Omental fat pad (tissue), 4 donors: ENCODE data around the gene EPHB2. TPM values are rescaled to one million over a fixed set of nuclear protein-coding genes. Genes with fewer than 3 reads are reported as not detected.

Experiments
- ATAC-seq: fragments of 150-250 bp; one replicate; pipeline ENCODE4 v1.9.1; 2016; ENCODE audit warnings: mild to moderate bottlenecking, moderate library complexity; ENCODE audit not compliant: low FRiP score
- DNase-seq: peaks from one replicate; pipeline ENCODE4 v3.0.0-alpha.2; 2019; ENCODE audit warnings: low spot score
- total RNA-seq, 4 donors: library from RNA; depleted of rRNA; stranded (reverse); fragments of >200 nt; gene quantifications; one replicate each; pipeline ENCODE4 v1.1.0, GENCODE V29; 2016
- TF ChIP-seq, protein P1 (sequence below), 3 donors: fragments of 450-650 bp; IDR thresholded peaks; one replicate each; pipeline ENCODE4 v1.5.1; 2016 to 2017; ENCODE audit warnings: antibody characterized with exemption in 3 of 3, mild to moderate bottlenecking in 3 of 3, moderate library complexity in 2 of 3

Gene EPHB2
- total RNA-seq, 4 donors from 2014 or later: 3.5 to 5.5 (median 4.7) TPM

GRCh38 chr1:22801761-22802160 is 91.1 kb downstream of the EPHB2 start:
- DNase-seq (no peak), ATAC-seq (no peak)
- TF ChIP-seq, protein P1, sequence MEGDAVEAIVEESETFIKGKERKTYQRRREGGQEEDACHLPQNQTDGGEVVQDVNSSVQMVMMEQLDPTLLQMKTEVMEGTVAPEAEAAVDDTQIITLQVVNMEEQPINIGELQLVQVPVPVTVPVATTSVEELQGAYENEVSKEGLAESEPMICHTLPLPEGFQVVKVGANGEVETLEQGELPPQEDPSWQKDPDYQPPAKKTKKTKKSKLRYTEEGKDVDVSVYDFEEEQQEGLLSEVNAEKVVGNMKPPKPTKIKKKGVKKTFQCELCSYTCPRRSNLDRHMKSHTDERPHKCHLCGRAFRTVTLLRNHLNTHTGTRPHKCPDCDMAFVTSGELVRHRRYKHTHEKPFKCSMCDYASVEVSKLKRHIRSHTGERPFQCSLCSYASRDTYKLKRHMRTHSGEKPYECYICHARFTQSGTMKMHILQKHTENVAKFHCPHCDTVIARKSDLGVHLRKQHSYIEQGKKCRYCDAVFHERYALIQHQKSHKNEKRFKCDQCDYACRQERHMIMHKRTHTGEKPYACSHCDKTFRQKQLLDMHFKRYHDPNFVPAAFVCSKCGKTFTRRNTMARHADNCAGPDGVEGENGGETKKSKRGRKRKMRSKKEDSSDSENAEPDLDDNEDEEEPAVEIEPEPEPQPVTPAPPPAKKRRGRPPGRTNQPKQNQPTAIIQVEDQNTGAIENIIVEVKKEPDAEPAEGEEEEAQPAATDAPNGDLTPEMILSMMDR (IDR thresholded peaks at IDR 0.05): no peak

DNA sequence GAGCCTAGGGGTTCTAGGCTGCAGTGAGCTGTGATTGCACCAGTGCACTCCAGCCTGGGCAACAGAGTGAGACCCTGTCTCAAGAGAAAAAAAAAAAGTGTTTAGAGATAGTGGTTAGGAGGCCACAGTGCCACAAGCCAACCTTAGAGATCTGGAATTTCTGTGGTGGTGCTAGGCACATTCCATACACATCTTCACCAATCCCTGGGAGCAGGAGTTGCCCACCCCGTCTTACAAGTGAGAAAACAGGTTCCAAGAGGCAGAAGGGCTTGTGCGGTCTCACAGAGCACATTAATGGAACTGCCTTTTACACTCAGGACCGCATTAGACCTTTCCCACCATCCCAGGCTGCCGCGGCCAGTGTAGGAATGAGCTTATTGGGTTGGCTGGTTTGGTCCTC is 93.2 kb downstream of the EPHB2 start:
- ATAC-seq: no peak
- TF ChIP-seq, protein P1 (IDR thresholded peaks at IDR 0.05): no peak
- no peak for DNase-seq

DNA sequence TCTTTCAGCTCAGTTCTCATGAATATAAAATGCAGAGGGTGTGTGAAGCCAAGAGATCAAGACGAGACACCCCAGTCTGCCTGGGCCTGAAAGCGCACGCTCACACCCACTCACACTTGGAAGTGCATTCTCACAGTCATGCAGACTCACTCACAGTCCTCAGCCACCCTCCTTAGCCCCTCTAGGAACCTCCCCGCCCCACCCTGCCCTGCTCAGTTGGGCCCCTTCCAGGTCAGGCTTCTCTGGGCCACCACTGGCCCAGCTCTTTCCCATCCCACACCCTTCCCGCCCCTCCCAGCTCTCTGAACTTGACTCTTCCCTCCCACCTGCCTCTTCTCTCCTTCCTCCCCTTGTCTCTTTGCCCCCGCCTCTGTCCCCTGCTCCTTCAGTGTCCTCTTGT is 93.8 kb downstream of the EPHB2 start:
- DNase-seq (no peak), ATAC-seq (no peak)
- TF ChIP-seq, protein P1 (IDR thresholded peaks at IDR 0.05): no peak

DNA sequence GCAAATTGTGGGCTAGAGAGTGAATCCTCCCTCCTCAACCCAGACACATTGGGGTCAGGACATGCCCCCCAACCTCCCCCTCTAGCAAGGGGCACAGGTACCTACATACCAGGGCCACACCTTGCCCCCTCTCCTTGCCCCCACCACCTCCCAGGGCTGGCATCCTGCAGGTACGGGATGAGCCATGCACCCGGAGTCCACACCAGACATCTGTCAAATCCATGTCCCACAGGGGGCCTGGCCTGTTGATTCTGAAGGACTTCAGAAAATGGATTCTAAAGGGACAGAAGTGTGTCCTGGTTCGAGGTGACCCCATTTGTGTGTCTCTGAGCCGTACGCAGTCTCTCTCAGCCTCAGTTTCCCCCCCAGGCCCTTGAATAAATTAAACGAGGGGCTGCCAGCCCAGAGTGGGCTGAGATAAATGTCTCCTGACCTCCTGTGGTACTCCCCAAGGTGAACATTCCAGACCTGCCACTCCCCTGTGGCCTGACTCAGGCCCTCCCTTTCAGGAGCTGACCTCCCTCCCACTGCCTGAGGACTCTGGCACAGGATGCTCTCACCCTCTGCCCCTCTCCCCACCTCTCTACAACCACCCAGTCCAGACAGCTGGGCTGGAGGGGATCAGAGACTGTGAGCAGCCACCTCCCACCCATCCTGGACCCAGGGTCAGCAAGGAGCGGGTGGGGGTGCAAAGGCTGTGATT is 94.5 kb downstream of the EPHB2 start:
- DNase-seq: no peak
- TF ChIP-seq, protein P1 (IDR thresholded peaks at IDR 0.05): no peak
- ATAC-seq: no peak

DNA sequence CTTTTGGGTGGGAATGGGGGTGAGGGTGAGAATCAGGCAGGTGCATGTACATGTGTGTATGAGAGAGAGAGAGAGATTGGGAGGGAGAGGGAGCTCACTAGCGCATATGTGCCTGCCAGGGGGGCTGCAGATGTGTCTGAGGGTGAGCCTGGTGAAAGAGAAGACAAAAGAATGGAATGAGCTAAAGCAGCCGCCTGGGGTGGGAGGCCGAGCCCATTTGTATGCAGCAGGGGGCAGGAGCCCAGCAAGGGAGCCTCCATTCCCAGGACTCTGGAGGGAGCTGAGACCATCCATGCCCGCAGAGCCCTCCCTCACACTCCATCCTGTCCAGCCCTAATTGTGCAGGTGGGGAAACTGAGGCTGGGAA is 95.0 kb downstream of the EPHB2 start:
- no peak for DNase-seq
- TF ChIP-seq, protein P1 (IDR thresholded peaks at IDR 0.05): no peak
- no peak for ATAC-seq

GRCh38 chr1:22806584-22806983 is 95.9 kb downstream of the EPHB2 start:
- ATAC-seq: no peak

DNA sequence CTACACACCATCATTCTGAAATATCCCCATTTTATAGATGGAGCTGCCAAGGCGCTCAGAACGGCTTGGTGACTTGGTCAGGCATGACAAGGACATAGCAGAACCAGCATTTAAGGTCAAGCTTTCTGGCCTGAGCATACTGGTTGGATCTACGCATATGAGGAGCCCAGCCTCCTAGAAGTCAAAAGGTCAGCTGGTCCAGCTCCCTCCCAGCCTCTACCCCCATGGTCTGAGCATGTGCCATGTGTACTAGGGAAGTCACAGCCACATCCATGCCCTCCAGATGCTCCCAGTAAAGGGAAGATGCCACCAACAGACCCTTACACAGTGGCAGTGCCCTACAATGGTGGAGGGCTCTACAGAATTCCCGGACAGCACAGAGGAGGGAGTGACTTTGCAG is 96.7 kb downstream of the EPHB2 start:
- no peak for DNase-seq
- ATAC-seq: no peak
- TF ChIP-seq, protein P1 (IDR thresholded peaks at IDR 0.05): no peak

More at GRCh38 chr1:22806584-22806983, 95.9 kb downstream of the EPHB2 start:
- DNase-seq: no peak
- TF ChIP-seq, protein P1 (IDR thresholded peaks at IDR 0.05): no peak
